NCI-H226 (cell line): Measurements from ENCODE around the gene CALN1.
"Not testable (repeated sequence)": the region's sequence is repeated elsewhere in the genome, so short reads cannot be mapped to it uniquely, and the experiment has no call there.

ENCODE experiments used
- DNase-seq: peaks from one replicate; pipeline ENCODE4 v3.0.0-alpha.2; 2015

The CALN1 gene

GRCh38 chr7:71961283-71961682 is 450.9 kb downstream of the CALN1 start:
- DNase-seq, result no peak

- no peak for DNase-seq
Measured at GRCh38 chr7:71942115-71942514, 470.0 kb downstream of the CALN1 start.

- DNase-seq, result no peak
Measured at GRCh38 chr7:71937840-71938371, 474.2 kb downstream of the CALN1 start.

- no peak for DNase-seq
Measured at GRCh38 chr7:71935674-71936073, 476.5 kb downstream of the CALN1 start.

DNA sequence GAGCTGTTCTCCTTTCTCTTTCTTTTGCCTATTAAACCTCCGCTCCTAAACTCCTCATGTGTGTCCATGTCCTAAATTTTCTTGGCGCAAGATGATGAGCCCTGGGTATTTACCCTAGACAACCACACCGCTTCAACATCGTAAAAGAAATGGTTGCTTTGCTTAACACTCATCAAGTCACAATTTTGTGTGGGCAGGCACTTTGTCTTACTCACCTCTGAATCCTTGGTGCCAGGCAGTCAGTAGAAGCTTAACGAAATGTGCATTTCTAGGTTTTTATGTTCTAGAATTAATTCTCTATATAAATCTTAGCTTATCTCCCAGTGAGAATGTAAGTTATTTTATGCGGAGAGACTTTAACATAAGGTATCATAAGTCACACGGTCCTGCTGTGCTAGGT is 478.7 kb downstream of the CALN1 start:
- DNase-seq, result no peak

DNA sequence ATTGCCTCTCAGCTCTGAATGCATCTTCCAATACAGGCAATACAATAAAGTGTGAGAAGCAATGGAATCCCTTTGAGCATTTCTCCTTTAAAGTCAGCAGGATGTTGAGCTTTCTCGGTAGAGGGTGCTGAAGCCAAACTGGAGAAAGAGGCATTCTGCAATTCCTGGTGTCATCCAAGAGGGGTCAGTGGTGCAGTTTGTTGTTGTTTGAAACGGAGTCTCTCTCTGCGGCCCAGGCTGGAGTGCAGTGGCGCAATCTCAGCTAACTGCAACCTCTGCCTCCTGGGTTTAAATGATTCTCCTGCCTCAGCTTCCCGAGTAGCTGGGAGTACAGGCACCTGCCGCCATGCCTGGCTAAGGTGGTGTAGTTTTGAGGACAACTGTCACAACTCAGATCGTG is 486.5 kb downstream of the CALN1 start:
- no peak for DNase-seq

GRCh38 chr7:71914204-71914603 is 497.9 kb downstream of the CALN1 start:
- not testable (repeated sequence) for DNase-seq

- no peak for DNase-seq
Measured at GRCh38 chr7:71912476-71912875, 499.7 kb downstream of the CALN1 start.

DNA sequence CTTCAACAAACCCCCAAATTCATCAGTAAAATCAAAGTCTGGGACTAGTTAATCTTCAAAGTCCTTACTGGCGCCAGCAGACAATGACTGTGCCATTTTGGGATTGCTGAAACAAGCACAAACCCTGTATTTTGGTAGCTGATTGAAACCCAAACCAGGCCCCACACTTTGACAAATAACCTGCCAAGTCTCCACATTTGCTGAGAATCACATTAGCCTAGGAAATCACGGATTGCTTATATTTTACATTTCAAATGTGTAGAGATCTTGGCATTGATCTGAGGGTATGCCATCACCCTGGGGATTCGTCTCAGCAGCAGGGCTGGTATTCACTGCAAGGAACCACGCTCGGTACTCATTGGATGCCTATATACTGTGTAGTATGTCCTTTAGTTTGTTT is 501.1 kb downstream of the CALN1 start:
- no peak for DNase-seq

- DNase-seq, result no peak
Measured at GRCh38 chr7:71905821-71906220, 506.3 kb downstream of the CALN1 start.

GRCh38 chr7:71904484-71904883 is 507.7 kb downstream of the CALN1 start:
- DNase-seq, result no peak

GRCh38 chr7:71900556-71900955 is 511.6 kb downstream of the CALN1 start:
- no peak for DNase-seq

- no peak for DNase-seq
Measured at GRCh38 chr7:71896535-71896934, 515.6 kb downstream of the CALN1 start.

DNA sequence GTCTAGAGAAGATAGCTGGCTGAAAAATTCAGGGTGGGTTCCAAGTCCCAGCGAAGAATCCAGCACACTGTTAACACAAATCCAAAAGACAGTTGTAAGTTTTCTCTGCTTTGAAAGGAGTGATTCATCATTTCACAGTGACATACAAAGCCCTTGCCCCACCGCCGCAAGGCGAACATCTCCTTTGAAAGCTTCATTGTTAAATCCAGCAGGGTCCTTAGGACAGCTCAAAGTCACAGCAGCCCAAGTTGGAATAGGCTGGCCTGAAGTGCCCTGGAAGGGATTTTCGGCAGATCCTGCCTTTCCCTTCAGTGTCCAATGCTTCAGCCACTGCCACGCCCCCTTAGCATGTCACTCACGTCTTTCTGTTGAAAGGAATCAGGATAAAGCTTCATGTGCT is 526.1 kb downstream of the CALN1 start:
- no peak for DNase-seq

- DNase-seq, result no peak
Measured at GRCh38 chr7:71885487-71885886, 526.7 kb downstream of the CALN1 start.

GRCh38 chr7:71883415-71883814 is 528.7 kb downstream of the CALN1 start:
- no peak for DNase-seq

GRCh38 chr7:71871446-71871845 is 540.7 kb downstream of the CALN1 start:
- no peak for DNase-seq

GRCh38 chr7:71870812-71871211 is 541.3 kb downstream of the CALN1 start:
- DNase-seq, result no peak

GRCh38 chr7:71868797-71869196 is 543.3 kb downstream of the CALN1 start:
- DNase-seq, result no peak

- DNase-seq, result no peak
Measured at GRCh38 chr7:71867626-71868025, 544.5 kb downstream of the CALN1 start.

- no peak for DNase-seq
Measured at GRCh38 chr7:71865172-71865571, 547.0 kb downstream of the CALN1 start.

DNA sequence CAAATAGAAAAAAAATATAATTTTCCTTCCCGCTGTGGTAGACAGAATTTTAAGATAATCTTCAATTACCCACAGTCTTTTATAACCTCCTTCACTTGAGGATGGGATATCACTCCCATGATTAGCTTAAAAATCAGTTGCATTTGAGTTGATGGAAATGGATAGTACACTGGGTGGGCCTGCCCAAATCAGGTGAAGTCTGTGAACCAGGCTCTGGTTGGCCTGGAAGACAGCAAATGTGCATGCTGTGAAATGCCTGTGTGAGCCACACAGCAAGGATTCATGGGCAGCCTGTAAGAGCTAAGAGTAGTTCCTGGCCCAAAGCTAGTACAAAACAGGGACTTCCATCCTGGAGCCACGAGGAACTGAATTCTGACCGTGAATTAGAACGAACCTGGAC is 548.0 kb downstream of the CALN1 start:
- no peak for DNase-seq

DNA sequence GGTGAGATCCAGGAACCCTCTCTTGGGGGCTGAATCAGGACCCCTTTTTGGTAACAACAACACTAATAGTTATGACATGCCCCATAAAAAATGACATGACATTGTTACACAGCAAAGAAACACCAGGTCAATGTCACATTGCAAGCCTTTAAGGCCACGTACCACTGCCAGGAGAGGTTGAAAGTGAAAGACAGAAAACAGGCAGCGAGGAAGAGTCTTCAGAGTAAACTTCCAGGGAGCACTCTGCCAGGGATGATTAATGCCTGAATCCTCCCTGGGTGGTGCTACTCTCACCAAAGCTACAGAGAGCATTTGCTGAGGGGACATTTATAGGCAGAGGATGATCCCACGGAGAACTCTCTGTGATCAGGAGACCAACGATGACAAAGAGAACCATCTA is 551.6 kb downstream of the CALN1 start:
- DNase-seq, result no peak

GRCh38 chr7:71857338-71857737 is 554.8 kb downstream of the CALN1 start:
- DNase-seq, result no peak

DNA sequence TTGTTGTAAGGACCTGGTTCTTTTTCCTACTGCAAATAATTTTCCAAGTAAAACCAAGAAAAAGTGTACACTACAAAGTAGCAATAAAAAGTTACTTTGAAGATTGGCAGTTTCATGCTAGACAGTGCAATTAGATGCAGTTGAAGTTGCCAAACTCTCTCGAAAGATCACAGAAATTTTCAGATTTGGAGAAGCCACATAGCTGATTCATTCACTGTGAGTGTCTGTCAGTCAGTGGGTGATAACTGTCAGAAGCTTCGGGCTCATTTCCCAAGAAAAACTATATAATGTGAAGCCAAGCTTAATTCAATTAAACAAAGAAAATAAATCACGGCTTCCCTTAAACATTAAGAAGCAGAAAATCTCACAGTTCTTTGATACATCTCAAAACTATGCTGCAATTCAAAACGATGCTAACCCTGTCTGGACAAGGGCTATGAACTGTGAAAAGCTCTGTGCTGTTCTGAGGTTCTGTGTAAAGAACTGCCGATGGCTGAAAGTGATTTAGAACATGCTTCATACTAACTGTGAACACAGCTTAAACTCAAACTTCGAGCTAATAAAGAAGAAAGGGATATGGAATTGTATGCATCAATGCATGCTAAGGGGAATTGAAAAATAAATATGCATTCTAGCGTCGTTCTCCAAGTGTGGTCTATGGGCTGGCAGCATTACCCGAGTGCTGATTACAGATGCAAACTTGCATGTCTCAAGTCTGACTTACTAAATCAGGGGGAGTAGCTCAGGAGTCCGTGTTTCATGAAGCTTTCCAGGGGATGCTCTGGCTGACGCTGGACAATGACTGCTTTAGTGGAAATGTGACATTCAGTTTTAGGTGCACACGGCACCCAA is 557.4 kb downstream of the CALN1 start:
- no peak for DNase-seq
